Measurements from ENCODE around the gene RRBP1. TPM values are rescaled to one million over a fixed set of nuclear protein-coding genes. Genes with fewer than 3 reads are reported as not detected.

RRBP1 gene
- total RNA-seq, 2 donors from 2014 or later: 52.0 to 57.7 TPM

GRCh38 chr20:17610566-17611289, 71.3 kb downstream of the RRBP1 start:
- Histone ChIP-seq H3K27me3 (no peaks in the 10 kb centered on the region), H3K9me3 (no peaks in the 10 kb centered on the region), H3K4me1 (peaks cover 0 to 55% of the 10 kb centered on the region in 2 donors), H3K4me3 (no peak overlapping the region), H3K36me3 (peaks cover 63% of the 10 kb centered on the region), H3K27ac (peak overlapping the region; percentile 8 to 70)
- no peak for TF ChIP-seq CTCF (IDR thresholded peaks at IDR 0.05)
- peak; percentile 59 for DNase-seq (ENCODE audit: low spot score)

- Histone ChIP-seq H3K27me3 (no peaks in the 10 kb centered on the region), H3K9me3 (no peaks in the 10 kb centered on the region), H3K27ac (peak overlapping the region in 1 of 2 donors; percentile 70), H3K36me3 (peaks cover 63% of the 10 kb centered on the region), H3K4me1 (peaks cover 0 to 54% of the 10 kb centered on the region in 2 donors), H3K4me3 (no peak overlapping the region)
- DNase-seq (ENCODE audit: low spot score): peak; percentile 48
- no peak for TF ChIP-seq CTCF (IDR thresholded peaks at IDR 0.05)
These were observed 72.1 kb downstream of the RRBP1 start for GRCh38 chr20:17609811-17610377.

GRCh38 chr20:17608701-17609497, 73.1 kb downstream of the RRBP1 start:
- Histone ChIP-seq H3K9me3 (no peaks in the 10 kb centered on the region), H3K4me3 (no peak overlapping the region), H3K36me3 (peaks cover 69% of the 10 kb centered on the region), H3K27ac (peak overlapping the region in 1 of 2 donors; percentile 6), H3K27me3 (no peaks in the 10 kb centered on the region), H3K4me1 (peaks cover 0 to 45% of the 10 kb centered on the region in 2 donors)
- TF ChIP-seq CTCF (IDR thresholded peaks at IDR 0.05): no peak
- DNase-seq (ENCODE audit: low spot score): no peak

- Histone ChIP-seq H3K9me3 (no peaks in the 10 kb centered on the region), H3K27ac (no peak overlapping the region), H3K4me3 (no peak overlapping the region), H3K27me3 (no peaks in the 10 kb centered on the region), H3K4me1 (peaks cover 0 to 24% of the 10 kb centered on the region in 2 donors), H3K36me3 (peaks cover 87% of the 10 kb centered on the region)
- no peak for TF ChIP-seq CTCF (IDR thresholded peaks at IDR 0.05)
- no peak for DNase-seq (ENCODE audit: low spot score)
These were observed 76.0 kb downstream of the RRBP1 start for GRCh38 chr20:17606001-17606400.

- H3K36me3 ChIP-seq: peaks cover 87% of the 10 kb centered on the region
- TF ChIP-seq CTCF (IDR thresholded peaks at IDR 0.05): no peak
These were observed 76.8 kb downstream of the RRBP1 start for GRCh38 chr20:17605131-17605660.

More at GRCh38 chr20:17605131-17605660, 76.8 kb downstream of the RRBP1 start:
- Histone ChIP-seq H3K27ac (no peak overlapping the region), H3K4me1 (peaks cover 0 to 16% of the 10 kb centered on the region in 2 donors), H3K9me3 (no peaks in the 10 kb centered on the region), H3K27me3 (no peaks in the 10 kb centered on the region), H3K4me3 (no peak overlapping the region)
- DNase-seq (ENCODE audit: low spot score): no peak

All from right atrium auricular region (tissue), 2 donors.